ENCODE measurements around the gene AVPI1. TPM values are rescaled to one million over a fixed set of nuclear protein-coding genes. Genes with fewer than 3 reads are reported as not detected.
A peak's percentile ranks its signal among the peaks of the same experiment; 100 is the strongest.

AVPI1 gene
- total and polyA plus RNA-seq, 2 of the 13 experiments (the other 11 are each of a cell fraction or from before 2014, with no cell fraction given) = 39.8 to 61.2 TPM

GRCh38 chr10:97686962-97687784, at the start of gene AVPI1 (continued):
- no peak for TF ChIP-seq ELK4 (CRISPR knock-in tag; IDR thresholded peaks at IDR 0.05; ENCODE audit: borderline replicate concordance)
- peak; percentile 78 for TF ChIP-seq ELF3 (CRISPR knock-in tag; IDR thresholded peaks at IDR 0.05)
- peak; percentile 84; the same call in 1 of the 2 replicates for TF ChIP-seq KLF9 (CRISPR knock-in tag; IDR thresholded peaks at IDR 0.05; ENCODE audit: low read depth)
- TF ChIP-seq RBM22 (optimal IDR thresholded peaks at IDR 0.05; ENCODE audit: low read length) = no peak
- TF ChIP-seq, protein P1, sequence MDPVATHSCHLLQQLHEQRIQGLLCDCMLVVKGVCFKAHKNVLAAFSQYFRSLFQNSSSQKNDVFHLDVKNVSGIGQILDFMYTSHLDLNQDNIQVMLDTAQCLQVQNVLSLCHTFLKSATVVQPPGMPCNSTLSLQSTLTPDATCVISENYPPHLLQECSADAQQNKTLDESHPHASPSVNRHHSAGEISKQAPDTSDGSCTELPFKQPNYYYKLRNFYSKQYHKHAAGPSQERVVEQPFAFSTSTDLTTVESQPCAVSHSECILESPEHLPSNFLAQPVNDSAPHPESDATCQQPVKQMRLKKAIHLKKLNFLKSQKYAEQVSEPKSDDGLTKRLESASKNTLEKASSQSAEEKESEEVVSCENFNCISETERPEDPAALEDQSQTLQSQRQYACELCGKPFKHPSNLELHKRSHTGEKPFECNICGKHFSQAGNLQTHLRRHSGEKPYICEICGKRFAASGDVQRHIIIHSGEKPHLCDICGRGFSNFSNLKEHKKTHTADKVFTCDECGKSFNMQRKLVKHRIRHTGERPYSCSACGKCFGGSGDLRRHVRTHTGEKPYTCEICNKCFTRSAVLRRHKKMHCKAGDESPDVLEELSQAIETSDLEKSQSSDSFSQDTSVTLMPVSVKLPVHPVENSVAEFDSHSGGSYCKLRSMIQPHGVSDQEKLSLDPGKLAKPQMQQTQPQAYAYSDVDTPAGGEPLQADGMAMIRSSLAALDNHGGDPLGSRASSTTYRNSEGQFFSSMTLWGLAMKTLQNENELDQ (CRISPR knock-in tag; IDR thresholded peaks at IDR 0.05; ENCODE audit: borderline replicate concordance) = peak; percentile 55; the same call in 1 of the 2 replicates
- peak; percentile 91; the same call in 1 of the 2 replicates for TF ChIP-seq ZNF547 (CRISPR knock-in tag; IDR thresholded peaks at IDR 0.05)
- no peak for TF ChIP-seq ZNF775 (CRISPR knock-in tag; IDR thresholded peaks at IDR 0.05; ENCODE audit: borderline replicate concordance)
- no peak; the same call in 1 of the 2 replicates for TF ChIP-seq ZNF598 (CRISPR knock-in tag; IDR thresholded peaks at IDR 0.05; ENCODE audit: borderline replicate concordance)
- TF ChIP-seq ZNF878 (CRISPR knock-in tag; IDR thresholded peaks at IDR 0.05) = peak; percentile 94; the same call in 1 of the 2 replicates
- no peak; the same call in 1 of the 2 replicates for TF ChIP-seq DZIP1 (CRISPR knock-in tag; IDR thresholded peaks at IDR 0.05)
- 0 out of 2 replicates have a peak, but pooled peaks have one; percentile 65 for TF ChIP-seq ZNF235 (CRISPR knock-in tag; IDR thresholded peaks at IDR 0.05; ENCODE audit: borderline replicate concordance)
- no peak for TF ChIP-seq ZMAT5 (CRISPR knock-in tag; IDR thresholded peaks at IDR 0.05; ENCODE audit: borderline replicate concordance, low read depth)
- no peak for TF ChIP-seq SUZ12 (IDR thresholded peaks at IDR 0.05; ENCODE audit: low read depth, low read length)
- no peak for TF ChIP-seq ASH2L (IDR thresholded peaks at IDR 0.05; ENCODE audit: insufficient read length, low read depth, low read length)
- TF ChIP-seq NONO (IDR thresholded peaks at IDR 0.05) = no peak
- TF ChIP-seq NONO (CRISPR knock-in tag; conservative IDR thresholded peaks at IDR 0.05) = peak; percentile 93
- peak; percentile 83 for TF ChIP-seq ZKSCAN8 (CRISPR knock-in tag; IDR thresholded peaks at IDR 0.05; ENCODE audit: borderline replicate concordance)
- TF ChIP-seq PITX1 (CRISPR knock-in tag; IDR thresholded peaks at IDR 0.05) = peak; percentile 55
- 0 out of 2 replicates have a peak, but pooled peaks have one; percentile 25 for TF ChIP-seq THAP8 (CRISPR knock-in tag; IDR thresholded peaks at IDR 0.05; ENCODE audit: borderline replicate concordance)
- TF ChIP-seq HOXD1 (CRISPR knock-in tag; IDR thresholded peaks at IDR 0.05) = peak; percentile 83
- no peak for TF ChIP-seq MAFK (conservative IDR thresholded peaks at IDR 0.05 in 1 of 2, IDR thresholded peaks at IDR 0.05 in 1 of 2; ENCODE audit: low read length in 2 of 2)
- no peak; the same call in 1 of the 2 replicates for TF ChIP-seq MAF1 (CRISPR knock-in tag; IDR thresholded peaks at IDR 0.05; ENCODE audit: borderline replicate concordance)

Measured in HepG2 (cell line).